Kidney (tissue), 14 donors: Measurements from ENCODE around the gene OSBPL10. TPM values are rescaled to one million over a fixed set of nuclear protein-coding genes. Genes with fewer than 3 reads are reported as not detected.

Experiments
- DNase-seq, 5 donors: peaks; one replicate each; pipeline ENCODE4 v3.0.0-alpha.2; 2013 to 2020
- FAIRE-seq: peaks from 2 replicates; lab custom pipeline; 2012; peaks lifted over from hg19 to GRCh38; lab: Jason Lieb, UNC
- H3K27ac ChIP-seq, 2 donors: one replicate each; pipeline ENCODE4 v1.7.0; 2013; ENCODE audit warnings: low read depth in 2 of 2, low read length in 2 of 2, inconsistent platforms in 1 of 2
- H3K27me3 ChIP-seq: one replicate; pipeline ENCODE4 v1.7.1; 2013; ENCODE audit warnings: low read length, inconsistent platforms; ENCODE audit not compliant: control insufficient read depth, insufficient read depth
- H3K36me3 ChIP-seq, 3 donors: one replicate each; pipeline versions ENCODE4 v1.7.0 to v1.7.1; 2013; ENCODE audit warnings: low read length in 3 of 3, control low read depth in 1 of 3, inconsistent platforms in 1 of 3; ENCODE audit not compliant: insufficient read depth in 3 of 3, control insufficient read depth in 2 of 3
- H3K4me1 ChIP-seq, 3 donors: one replicate each; pipeline versions ENCODE4 v1.7.0 to v1.7.1; 2013; ENCODE audit warnings: low read length in 3 of 3, inconsistent platforms in 1 of 3, low read depth in 1 of 3; ENCODE audit not compliant: control insufficient read depth in 2 of 3, insufficient read depth in 2 of 3
- H3K4me3 ChIP-seq, 3 donors: one replicate each; pipeline versions ENCODE4 v1.7.0 to v1.8.1; 2013; ENCODE audit warnings: low read length in 3 of 3, control low read depth in 1 of 3, inconsistent platforms in 1 of 3
- H3K9ac ChIP-seq, 3 donors: one replicate each; pipeline versions ENCODE4 v1.7.0 to v1.7.1; 2013; ENCODE audit warnings: low read length in 3 of 3, control low read depth in 1 of 3, inconsistent platforms in 1 of 3
- H3K9me3 ChIP-seq, 3 donors: one replicate each; pipeline versions ENCODE4 v1.7.0 to v1.7.1; 2013; ENCODE audit warnings: low read length in 3 of 3, control low read depth in 1 of 3, inconsistent platforms in 1 of 3; ENCODE audit not compliant: control insufficient read depth in 2 of 3, insufficient read depth in 1 of 3
- CTCF ChIP-seq: IDR thresholded peaks from 3 replicates; pipeline ENCODE4 v1.5.1; 2012; ENCODE audit warnings: mild to moderate bottlenecking, moderate library complexity, borderline replicate concordance; ENCODE audit not compliant: insufficient read depth; ENCODE audit errors: extremely low read depth
- intact Hi-C: fragments of 100-400 bp; cut with DNase I; formaldehyde crosslinking; loops from one replicate; pipeline ENCODE4 v1.11.1; 2022
- polyA plus RNA-seq: library from polyadenylated mRNA; stranded (reverse); fragments of 350-450 nt; fragmentation: Illumina TruSeq; extraction: RNeasy Lipid Tissue Mini Kit (QIAGEN cat#74804); gene quantifications from one replicate; pipeline ENCODE4 v1.2.3, GENCODE V29; 2014; ENCODE audit warnings: low read depth, low replicate concordance; ENCODE audit not compliant: insufficient read depth
- total RNA-seq: library from RNA; stranded (reverse); fragmentation: NEBNext Ultra II Directional; extraction: Animal tissue kit (Norgen Biotek cat#: 25700); gene quantifications from one replicate; pipeline ENCODE4 v1.2.1, GENCODE V29; 2021
- donor health status: control.
- donor health status: control.
- donor health status: control.
- donor health status: control.
- donor health status: control.
- donor health status: DM: yes; HTN: yes; CAD: no.
- donor health status: Normal renal cell carcinoma (clear cell type).

The OSBPL10 gene
- total and polyA plus RNA-seq, 2 donors from 2014 or later: 11.8 to 89.3 TPM

- DNase-seq (no peak), FAIRE-seq (no peak)
- H3K4me3 ChIP-seq: no peak overlapping the region
- peaks cover 3 to 14% (median 8%) of the 10 kb centered on the region in 3 donors for H3K4me1 ChIP-seq
- H3K27me3 ChIP-seq: no peaks in the 10 kb centered on the region
- no peaks in the 10 kb centered on the region for H3K9me3 ChIP-seq
- H3K27ac ChIP-seq: no peak overlapping the region
- H3K9ac ChIP-seq: no peak overlapping the region
- TF ChIP-seq CTCF: no peak
- no peaks in the 10 kb centered on the region for H3K36me3 ChIP-seq
- intact Hi-C loops: no loop called here
These were observed 215.2 kb downstream of the OSBPL10 start for GRCh38 chr3:31765871-31766270.

GRCh38 chr3:31763731-31764130 lies 217.3 kb downstream of the OSBPL10 start:
- H3K9ac ChIP-seq: no peak overlapping the region
- FAIRE-seq (no peak), DNase-seq (no peak)
- TF ChIP-seq CTCF: no peak
- peaks cover 3 to 14% (median 8%) of the 10 kb centered on the region in 3 donors for H3K4me1 ChIP-seq
- H3K27me3 ChIP-seq: no peaks in the 10 kb centered on the region
- intact Hi-C loops: no loop called here
- no peaks in the 10 kb centered on the region for H3K36me3 ChIP-seq
- no peak overlapping the region for H3K27ac ChIP-seq
- no peak overlapping the region for H3K4me3 ChIP-seq
- H3K9me3 ChIP-seq: no peaks in the 10 kb centered on the region

GRCh38 chr3:31762888-31763351 lies 218.1 kb downstream of the OSBPL10 start:
- Histone ChIP-seq H3K27ac (peak overlapping the region in 1 of 2 donors; percentile 30), H3K4me1 (peaks cover 3 to 14% (median 7%) of the 10 kb centered on the region in 3 donors), H3K27me3 (no peaks in the 10 kb centered on the region), H3K36me3 (no peaks in the 10 kb centered on the region), H3K4me3 (no peak overlapping the region), H3K9me3 (no peaks in the 10 kb centered on the region), H3K9ac (no peak overlapping the region)
- intact Hi-C loops: no loop called here
- DNase-seq: peak in 4 of 5 donors; percentile 64 to 86 (median 76)
- FAIRE-seq: no peak
- no peak for TF ChIP-seq CTCF
